MCF 10A (cell line): ENCODE results near the gene JPH3. TPM values are rescaled to one million over a fixed set of nuclear protein-coding genes. Genes with fewer than 3 reads are reported as not detected.

Source experiments
- BruUV-seq: library from RNA; stranded (reverse); fragments of 400-500 nt; replicated peaks from 2 replicates; lab custom pipeline; 2021; lab: Mats Ljungman, UMichigan
- CTCF ChIA-PET: fragments of 300-600 bp; sonication (Branson Sonifier 250); formaldehyde crosslinking; extraction: SDS; loops from one replicate; lab custom pipeline; 2021; ENCODE audit warnings: antibody characterized with exemption, inconsistent platforms; lab: Yijun Ruan, JAX
- POLR2A ChIA-PET: fragments of 300-600, 350-650 bp; sonication (Branson Sonifier 250); formaldehyde crosslinking; extraction: SDS; loops from one replicate; lab custom pipeline; 2020; ENCODE audit warnings: antibody characterized with exemption, inconsistent platforms; lab: Yijun Ruan, JAX
- DNase-seq: peaks from one replicate; pipeline ENCODE4 v3.0.0-alpha.2; 2018; ENCODE audit not compliant: unreplicated experiment
- H3K27ac Mint-ChIP-seq: one replicate; pipeline ENCODE4 v1.8.0; 2022; ENCODE audit warnings: mild to moderate bottlenecking, low read depth, mixed read lengths; ENCODE audit not compliant: unreplicated experiment
- H3K27me3 Mint-ChIP-seq: one replicate; pipeline ENCODE4 v1.8.0; 2022; ENCODE audit warnings: mixed read lengths; ENCODE audit not compliant: insufficient read depth, unreplicated experiment
- H3K36me3 Mint-ChIP-seq: one replicate; pipeline ENCODE4 v1.8.0; 2022; ENCODE audit warnings: mild to moderate bottlenecking, moderate library complexity, mixed read lengths; ENCODE audit not compliant: insufficient read depth, unreplicated experiment
- H3K4me1 Mint-ChIP-seq: one replicate; pipeline ENCODE4 v1.8.0; 2022; ENCODE audit warnings: mixed read lengths; ENCODE audit not compliant: insufficient read depth, unreplicated experiment
- H3K4me3 Mint-ChIP-seq: one replicate; pipeline ENCODE4 v1.8.0; 2022; ENCODE audit warnings: mild to moderate bottlenecking, moderate library complexity, mixed read lengths; ENCODE audit not compliant: unreplicated experiment
- H3K9me3 Mint-ChIP-seq: one replicate; pipeline ENCODE4 v1.8.0; 2022; ENCODE audit warnings: mixed read lengths; ENCODE audit not compliant: unreplicated experiment
- CTCF ChIP-seq: fragments of 200-600 bp; IDR thresholded peaks from one replicate; pipeline ENCODE4 v1.8.0; 2022; ENCODE audit warnings: antibody characterized with exemption, mild to moderate bottlenecking; ENCODE audit not compliant: unreplicated experiment
- intact Hi-C: fragments of 100-400 bp; cut with micrococcal nuclease; formaldehyde crosslinking; loops from 2 replicates; pipeline ENCODE4 v1.14.1; 2022
- total RNA-seq: library from RNA; stranded (reverse); gene quantifications from 2 replicates; pipeline ENCODE4 v1.2.3, GENCODE V29; 2022

The JPH3 gene
- total RNA-seq, 1 experiment from 2014 or later = not detected

DNA sequence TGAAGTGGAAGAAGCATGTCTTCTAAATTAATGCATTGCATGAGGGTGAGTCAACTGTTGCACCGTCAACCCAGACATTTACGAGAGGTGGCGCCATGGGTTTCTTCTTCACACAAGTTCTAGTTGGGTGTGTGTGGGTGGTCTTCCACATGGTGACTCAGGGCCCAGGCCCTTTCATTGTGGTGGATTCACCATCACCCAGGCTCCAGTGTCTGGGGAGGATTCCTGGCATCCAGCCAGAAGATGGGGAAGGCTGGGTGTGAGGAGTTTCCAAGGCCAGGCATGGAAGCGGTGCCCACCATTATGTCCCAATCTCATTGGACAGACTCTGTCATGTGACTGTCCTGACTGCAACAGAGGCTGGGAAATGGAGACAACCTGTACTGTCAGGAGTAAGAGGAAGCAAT is 21.4 kb upstream of the JPH3 start:
- BruUV-seq = no TSS peak
- no peak for TF ChIP-seq CTCF
- no peak overlapping the region for H3K4me3 Mint-ChIP-seq
- H3K27me3 Mint-ChIP-seq = no peaks in the 10 kb centered on the region
- no peaks in the 10 kb centered on the region for H3K36me3 Mint-ChIP-seq
- peak; percentile 77 for DNase-seq
- H3K4me1 Mint-ChIP-seq = peaks cover 6% of the 10 kb centered on the region
- no peak overlapping the region for H3K27ac Mint-ChIP-seq
- ChIA-PET CTCF (interaction anchor here (1.2 kb wide), 1 partner anchor 117 kb away, joined by 3 read pairs; no protein-coding TSS in a partner anchor), POLR2A (no interaction called here)
- intact Hi-C loops = no loop called here
- no peaks in the 10 kb centered on the region for H3K9me3 Mint-ChIP-seq

DNA sequence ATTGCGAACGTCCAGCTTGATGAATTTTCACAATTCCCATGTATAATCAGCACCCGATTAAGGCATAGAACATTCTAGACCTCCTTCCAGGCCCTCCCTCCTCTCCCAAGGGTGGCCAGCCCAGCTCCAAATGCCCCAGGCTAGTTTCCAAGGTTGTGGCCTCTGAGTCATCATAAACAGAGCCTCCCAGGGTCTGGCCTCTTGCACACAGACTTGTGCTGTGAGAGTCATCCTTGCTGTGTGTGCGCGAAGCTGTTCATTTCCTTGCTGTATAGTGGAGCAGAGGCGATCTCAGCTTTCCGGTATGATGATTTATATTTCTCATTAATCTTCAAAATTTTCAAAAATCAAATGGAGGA is 20.5 kb upstream of the JPH3 start:
- POLR2A ChIA-PET = interaction anchor here (0.6 to 2.0 kb wide), 10 partner anchors 8 to 93 kb away, joined by 3 to 8 read pairs (median 3); no protein-coding TSS in a partner anchor
- TF ChIP-seq CTCF = no peak
- peak overlapping the region; percentile 73 for H3K27ac Mint-ChIP-seq
- intact Hi-C loops = no loop called here
- H3K36me3 Mint-ChIP-seq = no peaks in the 10 kb centered on the region
- H3K27me3 Mint-ChIP-seq = no peaks in the 10 kb centered on the region
- BruUV-seq = no TSS peak
- no peaks in the 10 kb centered on the region for H3K9me3 Mint-ChIP-seq
- H3K4me3 Mint-ChIP-seq = no peak overlapping the region
- peaks cover 6% of the 10 kb centered on the region for H3K4me1 Mint-ChIP-seq
- DNase-seq = peak; percentile 97
- CTCF ChIA-PET = interaction anchor here (1.1 to 2.1 kb wide), 3 partner anchors 54 to 118 kb away, joined by 3 to 19 read pairs (median 3); no protein-coding TSS in a partner anchor

DNA sequence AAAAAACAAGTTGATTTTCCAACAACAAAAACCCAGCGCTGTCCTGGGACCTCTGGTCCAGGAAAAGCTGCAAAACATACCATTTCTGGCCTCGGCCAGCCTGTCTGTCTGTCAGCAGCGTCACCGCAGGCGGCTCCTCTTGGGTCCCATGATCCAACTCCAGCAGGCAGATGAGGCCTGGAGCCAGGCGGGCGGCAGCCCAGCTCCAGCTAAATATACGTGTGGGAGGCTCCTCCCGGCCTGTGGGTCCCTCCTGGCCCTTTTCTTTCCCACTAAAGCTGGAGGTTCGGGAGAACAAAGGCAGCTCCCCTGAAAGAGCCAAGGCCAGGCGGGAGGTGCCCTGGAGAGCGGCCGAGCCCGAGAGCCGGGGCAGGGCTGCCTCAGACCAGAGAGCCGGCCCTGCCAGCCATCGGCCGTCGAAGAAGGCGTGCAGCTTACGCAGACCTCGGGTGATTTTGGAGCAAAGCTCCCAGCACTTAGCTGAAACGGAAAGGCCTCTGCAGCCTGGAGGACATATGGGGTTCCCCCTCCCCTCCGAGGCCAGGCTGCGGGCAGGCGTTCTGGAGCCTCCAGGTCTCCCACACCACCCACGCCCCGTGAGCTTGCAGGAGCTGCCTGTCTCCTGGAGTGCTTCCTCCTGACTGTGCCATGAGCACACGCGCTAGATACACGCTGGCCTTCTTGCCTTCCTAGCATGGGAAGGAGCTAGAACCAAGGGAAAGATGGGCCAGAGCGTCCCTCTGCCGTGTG is 19.9 kb upstream of the JPH3 start:
- ChIA-PET CTCF (interaction anchor here (1.1 to 2.1 kb wide), 3 partner anchors 54 to 119 kb away, joined by 3 to 19 read pairs (median 3); no protein-coding TSS in a partner anchor), POLR2A (interaction anchor here (0.6 to 2.0 kb wide), 12 partner anchors 9 to 252 kb away, joined by 3 to 8 read pairs (median 3); no protein-coding TSS in a partner anchor)
- peaks cover 6% of the 10 kb centered on the region for H3K4me1 Mint-ChIP-seq
- no TSS peak for BruUV-seq
- H3K9me3 Mint-ChIP-seq = no peaks in the 10 kb centered on the region
- H3K27me3 Mint-ChIP-seq = no peaks in the 10 kb centered on the region
- H3K27ac Mint-ChIP-seq = peak overlapping the region; percentile 73
- H3K4me3 Mint-ChIP-seq = no peak overlapping the region
- no peaks in the 10 kb centered on the region for H3K36me3 Mint-ChIP-seq
- peak; percentile 68 for DNase-seq
- no peak for TF ChIP-seq CTCF
- intact Hi-C loops = no loop called here

DNA sequence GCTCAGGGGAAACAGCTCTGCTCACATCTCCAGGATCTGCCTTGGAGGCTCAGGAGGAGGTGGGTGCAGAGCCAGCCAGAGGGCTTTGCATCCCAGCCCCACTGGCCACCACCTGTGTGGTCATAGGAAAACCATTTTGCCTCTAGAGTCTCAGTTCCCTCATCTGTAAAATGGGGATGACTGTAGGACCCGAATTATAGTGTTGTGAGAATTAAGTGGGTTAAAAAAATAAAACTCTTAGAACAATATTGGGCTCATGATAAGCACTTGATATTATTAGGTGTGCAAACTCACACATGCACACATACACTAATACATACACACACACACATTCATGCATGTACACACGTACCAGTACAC is 19.4 kb upstream of the JPH3 start:
- peak overlapping the region; percentile 73 for H3K27ac Mint-ChIP-seq
- POLR2A ChIA-PET = interaction anchor here (0.7 to 2.0 kb wide), 6 partner anchors 12 to 253 kb away, joined by 3 to 8 read pairs (median 6); no protein-coding TSS in a partner anchor
- no peaks in the 10 kb centered on the region for H3K27me3 Mint-ChIP-seq
- H3K36me3 Mint-ChIP-seq = no peaks in the 10 kb centered on the region
- H3K4me3 Mint-ChIP-seq = no peak overlapping the region
- CTCF ChIA-PET = interaction anchor here (1.1 to 2.1 kb wide), 2 partner anchors 53 to 118 kb away, joined by 3 to 19 read pairs; no protein-coding TSS in a partner anchor
- TF ChIP-seq CTCF = no peak
- H3K9me3 Mint-ChIP-seq = no peaks in the 10 kb centered on the region
- intact Hi-C loops = no loop called here
- BruUV-seq = no TSS peak
- peaks cover 6% of the 10 kb centered on the region for H3K4me1 Mint-ChIP-seq
- no peak for DNase-seq
